GM19328 (cell line): ENCODE data around the gene POR.

Experiments
- ATAC-seq: cut with Tn5 transposase; IDR thresholded peaks from one replicate; pipeline ENCODE4 v1.9.1; 2021; ENCODE audit warnings: mild to moderate bottlenecking, moderate library complexity; ENCODE audit not compliant: unreplicated experiment

POR gene

GRCh38 chr7:75950111-75950681 lies 35.2 kb downstream of the POR start:
- no peak for ATAC-seq

GRCh38 chr7:75951506-75951905 lies 36.6 kb downstream of the POR start:
- ATAC-seq: no peak

- ATAC-seq: no peak
Measured at GRCh38 chr7:75953431-75953830, 38.5 kb downstream of the POR start.

GRCh38 chr7:75953931-75954330 lies 39.0 kb downstream of the POR start:
- ATAC-seq: no peak

GRCh38 chr7:75955331-75955955 lies 40.5 kb downstream of the POR start:
- no peak for ATAC-seq

GRCh38 chr7:75957021-75957736 lies 42.2 kb downstream of the POR start:
- no peak for ATAC-seq

- no peak for ATAC-seq
Measured at GRCh38 chr7:75958802-75959543, 44.0 kb downstream of the POR start.

GRCh38 chr7:75960372-75960771 lies 45.4 kb downstream of the POR start:
- no peak for ATAC-seq

- no peak for ATAC-seq
Measured at GRCh38 chr7:75961218-75961617, 46.3 kb downstream of the POR start.

- ATAC-seq: no peak
Measured at GRCh38 chr7:75962607-75963380, 47.8 kb downstream of the POR start.

- no peak for ATAC-seq
Measured at GRCh38 chr7:75963381-75963995, 48.5 kb downstream of the POR start.

GRCh38 chr7:75965617-75966016 lies 50.7 kb downstream of the POR start:
- ATAC-seq: no peak

- no peak for ATAC-seq
Measured at GRCh38 chr7:75966190-75966961, 51.4 kb downstream of the POR start.

GRCh38 chr7:75967055-75967454 lies 52.1 kb downstream of the POR start:
- ATAC-seq: no peak

- ATAC-seq: no peak
Measured at GRCh38 chr7:75967487-75967997, 52.6 kb downstream of the POR start.

GRCh38 chr7:75968012-75968411 lies 53.1 kb downstream of the POR start:
- no peak for ATAC-seq

- no peak for ATAC-seq
Measured at GRCh38 chr7:75968561-75969001, 53.6 kb downstream of the POR start.

GRCh38 chr7:75969182-75969581 lies 54.2 kb downstream of the POR start:
- ATAC-seq: no peak

GRCh38 chr7:75969704-75970498 lies 54.9 kb downstream of the POR start:
- ATAC-seq: no peak
